DMS 273 (cell line): ENCODE measurements around the gene PACSIN1.

Experiments used
- DNase-seq: peaks from one replicate; lab custom pipeline; 2025; ENCODE audit not compliant: unreplicated experiment; lab: John Stamatoyannopoulos, UW

Gene PACSIN1

DNA sequence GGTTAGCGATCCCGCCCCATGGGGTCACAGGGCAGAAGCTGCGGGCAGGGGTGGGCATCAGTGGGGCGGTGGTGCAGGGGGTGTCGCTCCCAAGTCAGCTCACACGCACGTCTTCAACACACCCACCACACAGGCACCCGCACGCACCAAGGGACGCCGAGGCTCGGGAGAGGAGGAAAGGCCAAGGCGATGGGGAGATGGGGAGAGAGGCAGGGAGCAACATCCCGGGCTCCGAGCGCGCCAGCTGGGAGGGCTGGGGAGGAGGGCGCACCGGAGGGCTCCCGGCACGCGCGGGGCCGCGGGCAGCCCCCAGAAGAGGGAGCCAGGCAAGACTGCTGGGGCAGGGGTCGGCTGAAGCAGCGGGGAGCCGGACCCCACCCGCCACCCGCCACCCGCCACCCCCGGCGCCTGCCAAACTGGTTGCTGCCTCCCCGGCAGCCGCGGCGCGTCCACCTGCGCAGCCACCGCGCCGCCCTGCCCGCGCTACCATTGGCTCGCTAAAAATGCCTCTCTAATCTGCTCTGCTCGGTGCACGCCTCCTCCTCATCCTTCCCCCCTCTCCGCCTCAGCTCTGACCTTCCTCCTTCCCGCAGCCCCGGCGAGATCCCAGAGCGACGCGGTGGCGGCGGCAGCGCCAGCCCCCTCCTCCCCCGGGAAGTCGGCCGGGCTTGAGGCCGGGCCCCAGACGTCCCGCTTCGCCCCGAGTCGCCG lies at the start of gene PACSIN1:
TSS of gene PACSIN1 (plus strand) at position 546 of the 711 bp plus-strand sequence. CDS start 60,230 bp downstream, outside the sequence.
- DNase-seq, result peak; percentile 65

DNA sequence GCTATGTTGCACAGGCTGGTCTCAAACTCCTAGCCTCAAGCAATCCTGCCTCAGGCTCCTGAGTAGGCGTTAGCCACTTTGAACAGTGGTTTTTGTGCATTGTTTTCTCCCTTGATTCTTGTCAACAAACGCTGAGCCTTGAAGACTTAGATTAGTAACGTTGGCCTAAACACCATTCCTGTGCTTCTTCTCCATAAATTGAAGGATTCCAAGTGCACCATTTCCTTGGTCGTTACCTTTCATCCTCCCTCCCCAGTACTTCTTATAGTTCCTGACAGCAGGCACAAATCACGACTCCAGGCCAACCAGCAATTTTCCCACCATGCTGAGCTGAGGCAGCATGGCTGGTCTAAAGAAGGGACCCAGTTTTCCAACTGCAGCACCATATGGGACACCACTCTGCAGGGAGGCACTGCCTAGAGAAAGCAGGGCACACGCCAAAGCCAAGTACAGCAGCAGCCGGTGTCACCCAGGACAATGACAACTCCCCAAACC lies 49.0 kb upstream of the PACSIN1 start:
- DNase-seq, result peak; percentile 46

GRCh38 chr6:34418367-34418766 lies 47.5 kb upstream of the PACSIN1 start:
- no peak for DNase-seq

DNA sequence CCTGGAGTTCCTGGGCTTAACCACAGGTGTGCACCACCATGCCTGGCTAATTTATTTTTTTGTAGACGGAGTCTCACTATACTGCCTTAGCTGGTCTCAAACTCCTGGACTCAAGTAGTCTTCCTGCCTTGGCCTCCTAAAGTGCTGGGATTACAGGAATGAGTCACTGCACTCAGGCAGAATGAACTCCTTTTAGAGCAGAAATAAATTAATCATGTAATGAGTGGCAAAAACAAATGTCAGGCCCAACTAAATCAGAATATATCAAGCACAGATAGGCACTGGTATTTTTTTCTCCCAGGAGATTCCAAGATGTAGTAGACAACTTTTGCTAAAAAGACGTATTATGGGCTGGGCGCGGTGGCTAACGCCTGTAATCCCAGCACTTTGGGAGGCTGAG lies 42.6 kb upstream of the PACSIN1 start:
- no peak for DNase-seq

GRCh38 chr6:34424200-34425131 lies 41.4 kb upstream of the PACSIN1 start:
- DNase-seq, result no peak

- no peak for DNase-seq
These were observed 40.8 kb upstream of the PACSIN1 start for GRCh38 chr6:34425132-34425497.

- DNase-seq, result peak; percentile 97
These were observed 40.1 kb upstream of the PACSIN1 start, which contains the start of gene RPS10 for GRCh38 chr6:34425498-34426410. Gene RPS10 (minus strand): TSS chr6:34426069. CDS start chr6:34425221, 848 bp downstream.

DNA sequence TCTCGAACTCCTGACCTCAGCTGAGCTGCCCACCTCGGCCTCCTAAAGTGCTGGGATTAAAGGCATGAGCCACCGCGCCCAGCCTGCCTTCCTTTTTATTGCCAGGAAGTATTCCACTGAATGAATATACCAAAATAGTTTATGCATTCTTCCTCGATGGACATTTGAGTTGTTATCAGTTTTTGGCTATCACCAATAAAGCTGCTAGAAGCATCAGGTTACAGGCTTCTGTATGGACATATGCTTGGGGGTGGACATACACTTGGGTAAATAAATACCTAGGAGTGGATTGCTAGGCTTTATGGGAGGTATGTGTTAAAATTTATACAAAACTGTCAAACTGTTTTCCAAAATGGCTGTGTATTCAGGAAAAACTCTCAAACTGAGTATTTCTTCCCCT lies 30.0 kb upstream of the PACSIN1 start:
- DNase-seq, result no peak

- no peak for DNase-seq
These were observed 28.9 kb upstream of the PACSIN1 start for GRCh38 chr6:34436803-34437643.

DNA sequence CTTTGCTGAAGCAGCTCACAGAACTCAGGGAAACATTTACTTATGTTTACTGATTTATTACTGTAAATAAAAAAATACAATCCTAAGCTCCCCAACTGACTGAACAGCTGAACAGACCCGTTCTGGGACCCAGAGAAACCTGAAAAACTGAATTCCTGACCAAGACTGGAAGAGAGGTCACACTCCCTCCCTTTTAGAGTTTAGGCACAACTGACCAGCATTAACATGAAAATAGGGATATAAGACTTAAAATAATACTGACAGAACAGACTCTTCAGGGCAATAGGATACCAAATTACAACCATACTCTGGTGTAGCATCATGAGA lies 28.3 kb upstream of the PACSIN1 start:
- DNase-seq, result no peak

- DNase-seq, result no peak
These were observed 27.2 kb upstream of the PACSIN1 start for GRCh38 chr6:34438705-34439104.

- DNase-seq, result no peak
These were observed 26.4 kb upstream of the PACSIN1 start for GRCh38 chr6:34439442-34439841.

DNA sequence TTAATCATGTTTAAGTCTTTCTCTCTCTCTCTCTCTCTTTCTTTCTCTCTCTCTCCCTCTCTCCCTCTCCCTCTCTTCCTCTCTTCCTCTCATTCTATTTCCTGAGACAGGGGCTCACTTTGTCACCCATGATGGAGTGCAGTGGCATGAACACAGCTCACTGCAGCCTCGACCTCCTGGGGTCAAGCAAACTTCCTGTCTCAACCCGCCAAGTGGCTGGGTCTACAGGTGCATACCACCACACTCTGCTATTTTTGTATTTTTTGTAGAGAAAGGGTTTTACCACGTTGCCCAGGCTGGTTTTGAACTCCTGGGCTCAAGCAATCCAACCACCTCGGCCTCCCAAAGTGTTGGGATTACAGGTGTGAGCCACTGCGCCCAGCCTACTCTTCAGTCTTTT lies 24.4 kb upstream of the PACSIN1 start:
- DNase-seq, result no peak

DNA sequence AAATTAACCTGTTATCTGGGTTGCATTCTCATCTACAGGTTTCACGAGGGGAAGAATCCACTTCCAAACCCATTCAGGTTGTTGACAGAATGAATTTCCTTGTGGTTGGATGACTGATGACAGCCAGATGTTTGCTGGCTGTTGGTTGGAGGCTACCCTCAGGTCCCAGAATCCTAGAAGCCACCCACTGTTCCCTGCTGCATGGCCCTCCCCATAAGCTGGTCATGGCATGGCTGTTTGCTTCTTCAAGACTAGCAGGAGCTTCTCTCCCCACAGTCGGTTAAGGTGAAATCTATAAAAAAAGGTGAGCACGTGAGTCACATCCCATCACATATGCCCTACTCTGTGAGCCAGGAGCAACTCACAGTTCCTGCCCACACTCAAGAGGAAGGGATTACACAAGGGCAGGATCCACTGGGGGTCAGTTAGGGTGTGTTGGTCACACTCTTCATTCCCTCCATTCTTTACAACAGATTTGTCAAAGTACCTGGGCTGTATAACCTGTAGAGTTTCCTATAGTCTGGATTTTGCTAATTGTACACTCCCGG lies 20.5 kb upstream of the PACSIN1 start:
- DNase-seq, result no peak

- peak; percentile 39 for DNase-seq
These were observed 18.5 kb upstream of the PACSIN1 start for GRCh38 chr6:34447386-34447785.

DNA sequence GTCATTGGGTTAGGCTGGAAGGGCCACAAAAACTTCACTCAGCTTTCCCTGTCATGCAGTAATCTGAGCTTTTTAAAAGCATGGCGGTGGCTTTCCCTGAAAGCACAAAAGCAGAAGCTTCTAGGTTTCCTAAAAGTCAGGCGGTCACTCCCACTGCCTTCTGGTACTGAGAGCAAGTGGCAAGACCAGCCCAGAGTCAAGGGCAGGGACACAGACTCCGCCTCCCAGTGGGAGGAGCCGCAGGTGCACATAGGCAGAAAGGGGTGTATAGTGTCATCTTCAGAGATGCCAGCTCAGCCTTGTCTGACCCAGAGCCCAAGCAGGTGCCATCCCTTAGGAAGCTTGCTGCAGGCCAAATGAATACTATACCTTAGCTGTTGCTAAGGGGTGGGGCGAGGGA lies 18.0 kb upstream of the PACSIN1 start:
- DNase-seq, result peak; percentile 79

- DNase-seq, result no peak
These were observed 14.7 kb upstream of the PACSIN1 start for GRCh38 chr6:34451192-34451591.

DNA sequence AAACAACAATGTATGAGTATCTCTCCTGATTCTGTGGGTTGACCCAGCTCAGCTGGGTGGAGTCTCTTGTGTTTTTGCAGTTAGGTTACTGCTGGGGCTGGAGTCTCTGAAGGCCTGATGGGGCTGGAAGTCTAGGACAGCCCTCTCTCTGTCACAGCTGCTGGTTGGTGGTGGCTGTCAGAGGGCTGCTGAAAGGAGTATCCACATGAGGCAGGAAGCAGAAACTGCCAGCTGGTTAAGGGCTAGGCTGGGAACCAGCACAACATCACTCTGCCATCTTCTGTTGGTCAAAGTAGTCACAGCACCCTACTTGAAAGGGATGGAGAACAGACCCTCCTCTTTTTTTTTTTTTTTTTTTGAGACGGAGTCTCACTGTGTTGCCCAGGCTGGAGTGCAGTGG lies 10.0 kb upstream of the PACSIN1 start:
- DNase-seq, result peak; percentile 44

GRCh38 chr6:34457382-34457741 lies 8.5 kb upstream of the PACSIN1 start:
- DNase-seq, result no peak
